Measurements from ENCODE around the gene BCL2L1. TPM values are rescaled to one million over a fixed set of nuclear protein-coding genes. Genes with fewer than 3 reads are reported as not detected.

Gene BCL2L1
- total RNA-seq, 1 donor from 2014 or later: 200 TPM

DNA sequence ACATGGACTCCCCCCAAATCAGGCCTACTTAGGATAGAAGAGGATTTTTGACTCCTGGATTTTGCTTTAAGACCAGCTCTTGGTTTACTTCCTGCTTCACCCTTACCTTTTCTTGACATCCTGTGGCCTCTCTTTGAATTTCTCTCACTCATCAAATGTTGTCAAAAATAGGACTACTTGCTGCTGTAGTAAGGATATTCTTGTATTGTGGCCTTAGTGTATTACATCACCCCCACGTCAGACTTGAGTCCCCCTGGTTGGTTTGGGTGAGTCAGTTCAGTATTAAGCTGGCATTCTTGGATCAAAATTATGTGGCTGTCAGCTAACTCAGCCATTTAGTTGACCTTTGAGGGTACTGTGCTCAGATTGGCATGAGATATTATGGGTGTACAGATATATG is 17.5 kb upstream of the BCL2L1 start:
- no peak for DNase-seq (ENCODE audit: low spot score in 2 of 2)
- Histone ChIP-seq H3K4me1 (peaks cover 0 to 3% of the 10 kb centered on the region in 2 donors), H3K4me3 (no peak overlapping the region)

GRCh38 chr20:31739550-31739977 is 16.9 kb upstream of the BCL2L1 start:
- no peak for DNase-seq (ENCODE audit: low spot score in 2 of 2)
- intact Hi-C loops (cut with DNase I): loop anchor here (2.0 to 5.0 kb wide), 2 partner anchors 67 to 213 kb away; partner anchors contain the start of gene PDRG1
- no peaks in the 10 kb centered on the region for H3K27me3 ChIP-seq

More for the DNA sequence above, 17.5 kb upstream of the BCL2L1 start:
- H3K27ac ChIP-seq: no peak overlapping the region
- no peaks in the 10 kb centered on the region for H3K36me3 ChIP-seq
- TF ChIP-seq CTCF (IDR thresholded peaks at IDR 0.05): no peak
- no peaks in the 10 kb centered on the region for H3K9me3 ChIP-seq
- H3K27me3 ChIP-seq: no peaks in the 10 kb centered on the region
- intact Hi-C loops (cut with DNase I): no loop called here

GRCh38 chr20:31738729-31739549 is 16.3 kb upstream of the BCL2L1 start, which contains the start of gene TPX2:
Gene TPX2 (plus strand): TSS chr20:31739290. CDS start chr20:31757477, 18,187 bp downstream.
- Histone ChIP-seq H3K36me3 (no peaks in the 10 kb centered on the region), H3K9me3 (no peaks in the 10 kb centered on the region), H3K27ac (peak within 1 kb of the TSS; percentile 50 to 64), H3K27me3 (no peaks in the 10 kb centered on the region), H3K4me1 (peaks cover 0 to 3% of the 10 kb centered on the region in 2 donors), H3K4me3 (peak within 1 kb of the TSS; percentile 61 to 77)
- intact Hi-C loops (cut with DNase I): loop anchor here (2.0 to 5.0 kb wide), 2 partner anchors 68 to 213 kb away; partner anchors contain the start of gene PDRG1
- peak; percentile 13 to 23 (median 19) for TF ChIP-seq CTCF (IDR thresholded peaks at IDR 0.05)
- DNase-seq (ENCODE audit: low spot score in 2 of 2): peak; percentile 90 to 97

More at GRCh38 chr20:31739550-31739977, 16.9 kb upstream of the BCL2L1 start:
- peak overlapping the region; percentile 61 to 77 for H3K4me3 ChIP-seq
- no peaks in the 10 kb centered on the region for H3K9me3 ChIP-seq
- H3K4me1 ChIP-seq: peaks cover 0 to 3% of the 10 kb centered on the region in 2 donors
- peak overlapping the region in 1 of 2 donors; percentile 32 for H3K27ac ChIP-seq
- no peaks in the 10 kb centered on the region for H3K36me3 ChIP-seq
- no peak for TF ChIP-seq CTCF (IDR thresholded peaks at IDR 0.05)

- H3K4me1 ChIP-seq: no peaks in the 10 kb centered on the region
- no peak overlapping the region for H3K4me3 ChIP-seq
- intact Hi-C loops (cut with DNase I): no loop called here
- no peak overlapping the region for H3K27ac ChIP-seq
- no peaks in the 10 kb centered on the region for H3K9me3 ChIP-seq
- H3K27me3 ChIP-seq: no peaks in the 10 kb centered on the region
- H3K36me3 ChIP-seq: no peaks in the 10 kb centered on the region
- no peak for DNase-seq (ENCODE audit: low spot score in 2 of 2)
- no peak for TF ChIP-seq CTCF (IDR thresholded peaks at IDR 0.05)
Measured at GRCh38 chr20:31731321-31731717, 8.7 kb upstream of the BCL2L1 start.

DNA sequence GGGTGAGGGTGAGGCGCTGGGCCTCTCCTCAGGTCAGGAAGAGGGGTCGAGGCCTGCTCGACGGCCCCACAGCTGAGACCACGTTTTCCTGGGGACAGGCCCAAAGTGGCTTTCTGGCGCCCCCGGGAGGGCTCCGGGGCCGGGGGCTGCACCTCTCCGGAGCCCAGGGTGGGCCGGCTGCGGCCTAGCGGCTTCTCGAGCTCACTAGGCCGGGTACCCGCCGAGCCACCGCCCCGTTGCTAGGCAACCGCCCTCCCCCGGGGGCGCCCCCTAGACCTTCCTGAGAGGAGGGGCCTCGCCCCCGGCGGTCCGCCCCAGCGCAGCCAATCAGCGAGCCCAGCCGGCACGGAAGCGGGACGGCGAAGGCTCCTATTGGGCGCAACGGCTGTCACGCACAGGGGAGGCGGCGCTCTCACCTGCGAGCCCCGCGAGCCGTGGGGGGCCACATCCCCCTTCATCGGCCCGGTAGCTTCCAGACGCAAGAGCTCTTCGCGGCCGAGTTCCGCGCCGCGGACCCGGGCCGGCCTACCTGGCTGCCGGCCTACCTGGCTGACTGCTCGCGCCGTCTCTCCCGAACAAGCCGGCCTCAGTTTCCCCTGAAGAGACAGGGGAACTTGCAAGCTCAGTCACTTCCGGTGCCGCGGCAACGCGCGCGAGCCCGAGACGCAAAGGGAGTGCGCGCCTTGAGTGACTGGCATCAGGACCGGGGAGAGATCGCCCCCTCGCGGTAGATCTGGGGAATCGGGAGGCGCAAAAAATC is 831 bp upstream of the BCL2L1 start:
- peak; percentile 91 to 96 (median 91) for TF ChIP-seq CTCF (IDR thresholded peaks at IDR 0.05)

More for the DNA sequence above, 831 bp upstream of the BCL2L1 start:
- H3K9me3 ChIP-seq: no peaks in the 10 kb centered on the region
- DNase-seq (ENCODE audit: low spot score in 2 of 2): peak; percentile 83 to 98
- peak overlapping the region; percentile 95 to 98 for H3K27ac ChIP-seq
- intact Hi-C loops (cut with DNase I): loop anchor here (1.0 to 10.0 kb wide), 5 partner anchors 25 to 163 kb away; partner anchors contain the start of gene FOXS1
- no peaks in the 10 kb centered on the region for H3K27me3 ChIP-seq
- H3K4me3 ChIP-seq: peak overlapping the region; percentile 71 to 82
- peaks cover 0 to 13% of the 10 kb centered on the region in 2 donors for H3K36me3 ChIP-seq
- peaks cover 0 to 10% of the 10 kb centered on the region in 2 donors for H3K4me1 ChIP-seq

Data from ascending aorta (tissue), 2 donors.